H9 (cell line): ENCODE data around the gene ENGASE. TPM values are rescaled to one million over a fixed set of nuclear protein-coding genes. Genes with fewer than 3 reads are reported as not detected.

ENCODE experiments used
- DNase-seq: peaks from one replicate; pipeline ENCODE4 v3.0.0-alpha.2; 2017
- H2AFZ ChIP-seq: one replicate; pipeline ENCODE4 v1.6.1; 2013; ENCODE audit warnings: mild to moderate bottlenecking, low read length, control low read depth, moderate library complexity
- H2AK5ac ChIP-seq: 2 replicates; pipeline ENCODE4 v1.6.1; 2013; ENCODE audit warnings: low read length, control low read depth, mixed read lengths; ENCODE audit not compliant: insufficient read length
- H2BK120ac ChIP-seq: one replicate; pipeline ENCODE4 v1.6.1; 2013; ENCODE audit warnings: low read depth, mild to moderate bottlenecking, low read length, control low read depth, inconsistent platforms; ENCODE audit not compliant: poor library complexity, severe bottlenecking
- H2BK12ac ChIP-seq: 2 replicates; pipeline ENCODE4 v1.6.1; 2013; ENCODE audit warnings: low read length, control low read depth, mixed read lengths, low read depth; ENCODE audit not compliant: insufficient read length
- H2BK15ac ChIP-seq: 2 replicates; pipeline ENCODE4 v1.6.1; 2013; ENCODE audit warnings: low read depth, low read length, control low read depth
- H2BK20ac ChIP-seq: one replicate; pipeline ENCODE4 v1.6.1; 2013; ENCODE audit warnings: low read depth, mild to moderate bottlenecking, low read length, control low read depth, inconsistent platforms; ENCODE audit not compliant: poor library complexity, severe bottlenecking
- H2BK5ac ChIP-seq: 2 replicates; pipeline ENCODE4 v1.6.1; 2013; ENCODE audit warnings: low read length, control low read depth, mixed read lengths; ENCODE audit not compliant: insufficient read length
- H3K14ac ChIP-seq: 2 replicates; pipeline ENCODE4 v1.6.1; 2013; ENCODE audit warnings: low read length, control low read depth; ENCODE audit not compliant: insufficient read depth
- H3K18ac ChIP-seq: 2 replicates; pipeline ENCODE4 v1.6.1; 2013; ENCODE audit warnings: low read depth, mild to moderate bottlenecking, mixed read lengths, low read length, control low read depth; ENCODE audit not compliant: insufficient read length
- H3K23ac ChIP-seq: 2 replicates; pipeline ENCODE4 v1.6.1; 2013; ENCODE audit warnings: low read length, control low read depth, mixed read lengths, low read depth; ENCODE audit not compliant: insufficient read length
- H3K23me2 ChIP-seq: 2 replicates; pipeline ENCODE4 v1.6.1; 2013; ENCODE audit warnings: low read depth, mild to moderate bottlenecking, mixed read lengths, low read length, control low read depth; ENCODE audit not compliant: insufficient read length, poor library complexity, severe bottlenecking
- H3K27ac ChIP-seq: 2 replicates; pipeline ENCODE4 v1.5.1; 2013; ENCODE audit warnings: low read length, control low read depth, mixed read lengths, low read depth; ENCODE audit not compliant: insufficient read length
- H3K27me3 ChIP-seq: 2 replicates; pipeline ENCODE4 v1.6.1; 2013; ENCODE audit warnings: low read length, control low read depth, inconsistent platforms; ENCODE audit not compliant: insufficient read depth
- H3K4ac ChIP-seq: 2 replicates; pipeline ENCODE4 v1.6.1; 2013; ENCODE audit warnings: low read depth, mild to moderate bottlenecking, control low read depth, inconsistent platforms, low read length, moderate library complexity
- H3K4me1 ChIP-seq: 2 replicates; pipeline ENCODE4 v1.6.1; 2013; ENCODE audit warnings: low read length, control low read depth, inconsistent platforms; ENCODE audit not compliant: insufficient read depth
- H3K4me2 ChIP-seq: 2 replicates; pipeline ENCODE4 v1.6.1; 2013; ENCODE audit warnings: low read length, control low read depth, mixed read lengths; ENCODE audit not compliant: insufficient read length, insufficient read depth
- H3K56ac ChIP-seq: 2 replicates; pipeline ENCODE4 v1.6.1; 2013; ENCODE audit warnings: low read depth, mild to moderate bottlenecking, mixed read lengths, low read length, control low read depth; ENCODE audit not compliant: insufficient read length
- H3K79me1 ChIP-seq: 2 replicates; pipeline ENCODE4 v1.6.1; 2013; ENCODE audit warnings: low read depth, mild to moderate bottlenecking, moderate library complexity, low read length, control low read depth, inconsistent platforms; ENCODE audit not compliant: insufficient read depth, poor library complexity, severe bottlenecking
- H3K79me2 ChIP-seq: 2 replicates; pipeline ENCODE4 v1.6.1; 2013; ENCODE audit warnings: low read length, control low read depth, inconsistent platforms; ENCODE audit not compliant: insufficient read depth
- H3K9ac ChIP-seq: 2 replicates; pipeline ENCODE4 v1.6.1; 2013; ENCODE audit warnings: low read length, control low read depth, mixed read lengths; ENCODE audit not compliant: insufficient read length; ENCODE audit errors: extremely low read depth
- H3K9me3 ChIP-seq: one replicate; pipeline ENCODE4 v1.6.1; 2013; ENCODE audit warnings: low read depth, low read length, inconsistent platforms; ENCODE audit not compliant: control insufficient read depth
- H3T11ph ChIP-seq: one replicate; pipeline ENCODE4 v1.6.1; 2013; ENCODE audit warnings: mild to moderate bottlenecking, low read length, control low read depth, inconsistent platforms
- H4K20me1 ChIP-seq: one replicate; pipeline ENCODE4 v1.6.1; 2013; ENCODE audit not compliant: control insufficient read depth, insufficient read length, insufficient read depth
- H4K5ac ChIP-seq: 2 replicates; pipeline ENCODE4 v1.6.1; 2013; ENCODE audit warnings: low read depth, mild to moderate bottlenecking, mixed read lengths, low read length, control low read depth; ENCODE audit not compliant: insufficient read length
- H4K8ac ChIP-seq: replicated peaks from 2 replicates; pipeline ENCODE4 v1.6.1; 2013; ENCODE audit warnings: low read length, control low read depth, mixed read lengths, low read depth; ENCODE audit not compliant: insufficient read length
- H4K91ac ChIP-seq: 2 replicates; pipeline ENCODE4 v1.6.1; 2013; ENCODE audit warnings: low read depth, mild to moderate bottlenecking, moderate library complexity, mixed read lengths, low read length, control low read depth; ENCODE audit not compliant: insufficient read length
- H3K27ac Mint-ChIP-seq, 3 experiments: 2 replicates in 2 of 3; 3 replicates in 1 of 3; pipeline ENCODE4 v1.8.0; 2020 to 2021; ENCODE audit warnings: mixed read lengths in 3 of 3, mild to moderate bottlenecking in 1 of 3, moderate library complexity in 1 of 3
- H3K27me3 Mint-ChIP-seq: 2 replicates; pipeline ENCODE4 v1.8.0; 2021; ENCODE audit warnings: low read depth, mild to moderate bottlenecking, moderate library complexity, mixed read lengths
- H3K36me3 Mint-ChIP-seq, 3 experiments: 2 replicates in 2 of 3; 3 replicates in 1 of 3; pipeline ENCODE4 v1.8.0; 2020 to 2021; ENCODE audit warnings: low read depth in 3 of 3, mixed read lengths in 3 of 3; ENCODE audit not compliant: insufficient read depth in 1 of 3
- H3K4me1 Mint-ChIP-seq, 2 experiments: 2 replicates each; pipeline ENCODE4 v1.8.0; 2020; ENCODE audit warnings: mixed read lengths in 2 of 2
- H3K4me3 Mint-ChIP-seq, 2 experiments: 2 replicates in 1 of 2; 3 replicates in 1 of 2; pipeline ENCODE4 v1.8.0; 2020 to 2021; ENCODE audit warnings: mild to moderate bottlenecking in 2 of 2, mixed read lengths in 2 of 2, moderate library complexity in 1 of 2
- H3K9me3 Mint-ChIP-seq, 2 experiments: 2 replicates in 1 of 2; 3 replicates in 1 of 2; pipeline ENCODE4 v1.8.0; 2020; ENCODE audit warnings: mild to moderate bottlenecking in 2 of 2, mixed read lengths in 2 of 2, moderate library complexity in 1 of 2
- CTCF ChIP-seq: fragments of 200-600 bp; sonication (generic); conservative IDR thresholded peaks from 3 replicates; pipeline ENCODE4 v1.8.0; 2021; ENCODE audit warnings: antibody characterized with exemption, mild to moderate bottlenecking
- WGBS: extraction: QIAGEN DNeasy Blood & Tissue Kit; methylation state at CpG from one replicate; pipeline ENCODE4 v1.1.7; 2013; ENCODE audit warnings: missing lambda C conversion rate, low lambda C conversion rate, mixed read lengths; ENCODE audit not compliant: insufficient read length; ENCODE audit errors: extremely low coverage; 5-methylcytosine and 5-hydroxymethylcytosine counted together
- total RNA-seq: library from RNA; stranded (reverse); gene quantifications from 2 replicates; pipeline ENCODE4 v1.2.1, GENCODE V29; 2021

The ENGASE gene
- total RNA-seq, 1 experiment from 2014 or later = 20.6 TPM

- H3K27me3 ChIP-seq = no peaks in the 10 kb centered on the region
Observed at GRCh38 chr17:79052131-79052530, 22.5 kb upstream of the ENGASE start.

More at GRCh38 chr17:79052131-79052530, 22.5 kb upstream of the ENGASE start:
- no peak overlapping the region for H2AFZ ChIP-seq
- Mint-ChIP-seq H3K27ac (no peak overlapping the region), H3K4me3 (no peak overlapping the region), H3K27me3 (peaks cover 58% of the 10 kb centered on the region), H3K9me3 (peaks cover 29 to 30% of the 10 kb centered on the region in 2 experiments), H3K36me3 (peaks cover 0 to 4% (median 3%) of the 10 kb centered on the region in 3 experiments; a peak in 2 of 7 replicates), H3K4me1 (no peaks in the 10 kb centered on the region)
- no peak for TF ChIP-seq CTCF
- no peaks in the 10 kb centered on the region for H4K20me1 ChIP-seq
- H3K79me2 ChIP-seq = no peaks in the 10 kb centered on the region
- no peak overlapping the region for H2BK20ac ChIP-seq
- H2BK5ac ChIP-seq = no peak overlapping the region
- no peaks in the 10 kb centered on the region for H3K4me1 ChIP-seq
- H2AK5ac ChIP-seq = no peak overlapping the region
- no peaks in the 10 kb centered on the region for H3K79me1 ChIP-seq
- DNase-seq = no peak
- no peak overlapping the region for H4K5ac ChIP-seq
- H3K18ac ChIP-seq = no peak overlapping the region
- H3K9me3 ChIP-seq = no peaks in the 10 kb centered on the region
- H3K14ac ChIP-seq = no peak overlapping the region
- no peak overlapping the region for H3K9ac ChIP-seq
- no peak overlapping the region for H3K4ac ChIP-seq
- no peak overlapping the region for H2BK15ac ChIP-seq
- no peak overlapping the region for H3K27ac ChIP-seq
- H3K23me2 ChIP-seq = no peaks in the 10 kb centered on the region
- no peak overlapping the region for H3T11ph ChIP-seq
- H3K23ac ChIP-seq = no peak overlapping the region
- no peak overlapping the region for H2BK12ac ChIP-seq
- H4K91ac ChIP-seq = no peak overlapping the region
- no peak overlapping the region for H2BK120ac ChIP-seq
- H4K8ac ChIP-seq = no peak overlapping the region
- H3K4me2 ChIP-seq = no peak overlapping the region
- no peak overlapping the region for H3K56ac ChIP-seq
- WGBS = no CpG with 5 or more reads among the region's 1 CpG
